H9 (cell line): Measurements from ENCODE around the gene FGF3. TPM values are rescaled to one million over a fixed set of nuclear protein-coding genes. Genes with fewer than 3 reads are reported as not detected.

Experiments
- DNase-seq: peaks from one replicate; pipeline ENCODE4 v3.0.0-alpha.2; 2017
- H2AFZ ChIP-seq: one replicate; pipeline ENCODE4 v1.6.1; 2013; ENCODE audit warnings: mild to moderate bottlenecking, low read length, control low read depth, moderate library complexity
- H2AK5ac ChIP-seq: 2 replicates; pipeline ENCODE4 v1.6.1; 2013; ENCODE audit warnings: low read length, control low read depth, mixed read lengths; ENCODE audit not compliant: insufficient read length
- H2BK120ac ChIP-seq: one replicate; pipeline ENCODE4 v1.6.1; 2013; ENCODE audit warnings: low read depth, mild to moderate bottlenecking, low read length, control low read depth, inconsistent platforms; ENCODE audit not compliant: poor library complexity, severe bottlenecking
- H2BK12ac ChIP-seq: 2 replicates; pipeline ENCODE4 v1.6.1; 2013; ENCODE audit warnings: low read length, control low read depth, mixed read lengths, low read depth; ENCODE audit not compliant: insufficient read length
- H2BK15ac ChIP-seq: 2 replicates; pipeline ENCODE4 v1.6.1; 2013; ENCODE audit warnings: low read depth, low read length, control low read depth
- H2BK20ac ChIP-seq: one replicate; pipeline ENCODE4 v1.6.1; 2013; ENCODE audit warnings: low read depth, mild to moderate bottlenecking, low read length, control low read depth, inconsistent platforms; ENCODE audit not compliant: poor library complexity, severe bottlenecking
- H2BK5ac ChIP-seq: 2 replicates; pipeline ENCODE4 v1.6.1; 2013; ENCODE audit warnings: low read length, control low read depth, mixed read lengths; ENCODE audit not compliant: insufficient read length
- H3K14ac ChIP-seq: 2 replicates; pipeline ENCODE4 v1.6.1; 2013; ENCODE audit warnings: low read length, control low read depth; ENCODE audit not compliant: insufficient read depth
- H3K18ac ChIP-seq: 2 replicates; pipeline ENCODE4 v1.6.1; 2013; ENCODE audit warnings: low read depth, mild to moderate bottlenecking, mixed read lengths, low read length, control low read depth; ENCODE audit not compliant: insufficient read length
- H3K23ac ChIP-seq: 2 replicates; pipeline ENCODE4 v1.6.1; 2013; ENCODE audit warnings: low read length, control low read depth, mixed read lengths, low read depth; ENCODE audit not compliant: insufficient read length
- H3K23me2 ChIP-seq: 2 replicates; pipeline ENCODE4 v1.6.1; 2013; ENCODE audit warnings: low read depth, mild to moderate bottlenecking, mixed read lengths, low read length, control low read depth; ENCODE audit not compliant: insufficient read length, poor library complexity, severe bottlenecking
- H3K27ac ChIP-seq: 2 replicates; pipeline ENCODE4 v1.5.1; 2013; ENCODE audit warnings: low read length, control low read depth, mixed read lengths, low read depth; ENCODE audit not compliant: insufficient read length
- H3K27me3 ChIP-seq: 2 replicates; pipeline ENCODE4 v1.6.1; 2013; ENCODE audit warnings: low read length, control low read depth, inconsistent platforms; ENCODE audit not compliant: insufficient read depth
- H3K4ac ChIP-seq: 2 replicates; pipeline ENCODE4 v1.6.1; 2013; ENCODE audit warnings: low read depth, mild to moderate bottlenecking, control low read depth, inconsistent platforms, low read length, moderate library complexity
- H3K4me1 ChIP-seq: 2 replicates; pipeline ENCODE4 v1.6.1; 2013; ENCODE audit warnings: low read length, control low read depth, inconsistent platforms; ENCODE audit not compliant: insufficient read depth
- H3K4me2 ChIP-seq: 2 replicates; pipeline ENCODE4 v1.6.1; 2013; ENCODE audit warnings: low read length, control low read depth, mixed read lengths; ENCODE audit not compliant: insufficient read length, insufficient read depth
- H3K56ac ChIP-seq: 2 replicates; pipeline ENCODE4 v1.6.1; 2013; ENCODE audit warnings: low read depth, mild to moderate bottlenecking, mixed read lengths, low read length, control low read depth; ENCODE audit not compliant: insufficient read length
- H3K79me1 ChIP-seq: 2 replicates; pipeline ENCODE4 v1.6.1; 2013; ENCODE audit warnings: low read depth, mild to moderate bottlenecking, moderate library complexity, low read length, control low read depth, inconsistent platforms; ENCODE audit not compliant: insufficient read depth, poor library complexity, severe bottlenecking
- H3K79me2 ChIP-seq: 2 replicates; pipeline ENCODE4 v1.6.1; 2013; ENCODE audit warnings: low read length, control low read depth, inconsistent platforms; ENCODE audit not compliant: insufficient read depth
- H3K9ac ChIP-seq: 2 replicates; pipeline ENCODE4 v1.6.1; 2013; ENCODE audit warnings: low read length, control low read depth, mixed read lengths; ENCODE audit not compliant: insufficient read length; ENCODE audit errors: extremely low read depth
- H3K9me3 ChIP-seq: one replicate; pipeline ENCODE4 v1.6.1; 2013; ENCODE audit warnings: low read depth, low read length, inconsistent platforms; ENCODE audit not compliant: control insufficient read depth
- H3T11ph ChIP-seq: one replicate; pipeline ENCODE4 v1.6.1; 2013; ENCODE audit warnings: mild to moderate bottlenecking, low read length, control low read depth, inconsistent platforms
- H4K20me1 ChIP-seq: one replicate; pipeline ENCODE4 v1.6.1; 2013; ENCODE audit not compliant: control insufficient read depth, insufficient read length, insufficient read depth
- H4K5ac ChIP-seq: 2 replicates; pipeline ENCODE4 v1.6.1; 2013; ENCODE audit warnings: low read depth, mild to moderate bottlenecking, mixed read lengths, low read length, control low read depth; ENCODE audit not compliant: insufficient read length
- H4K8ac ChIP-seq: replicated peaks from 2 replicates; pipeline ENCODE4 v1.6.1; 2013; ENCODE audit warnings: low read length, control low read depth, mixed read lengths, low read depth; ENCODE audit not compliant: insufficient read length
- H4K91ac ChIP-seq: 2 replicates; pipeline ENCODE4 v1.6.1; 2013; ENCODE audit warnings: low read depth, mild to moderate bottlenecking, moderate library complexity, mixed read lengths, low read length, control low read depth; ENCODE audit not compliant: insufficient read length
- H3K27ac Mint-ChIP-seq, 3 experiments: 2 replicates in 2 of 3; 3 replicates in 1 of 3; pipeline ENCODE4 v1.8.0; 2020 to 2021; ENCODE audit warnings: mixed read lengths in 3 of 3, mild to moderate bottlenecking in 1 of 3, moderate library complexity in 1 of 3
- H3K27me3 Mint-ChIP-seq: 2 replicates; pipeline ENCODE4 v1.8.0; 2021; ENCODE audit warnings: low read depth, mild to moderate bottlenecking, moderate library complexity, mixed read lengths
- H3K36me3 Mint-ChIP-seq, 3 experiments: 2 replicates in 2 of 3; 3 replicates in 1 of 3; pipeline ENCODE4 v1.8.0; 2020 to 2021; ENCODE audit warnings: low read depth in 3 of 3, mixed read lengths in 3 of 3; ENCODE audit not compliant: insufficient read depth in 1 of 3
- H3K4me1 Mint-ChIP-seq, 2 experiments: 2 replicates each; pipeline ENCODE4 v1.8.0; 2020; ENCODE audit warnings: mixed read lengths in 2 of 2
- H3K4me3 Mint-ChIP-seq, 2 experiments: 2 replicates in 1 of 2; 3 replicates in 1 of 2; pipeline ENCODE4 v1.8.0; 2020 to 2021; ENCODE audit warnings: mild to moderate bottlenecking in 2 of 2, mixed read lengths in 2 of 2, moderate library complexity in 1 of 2
- H3K9me3 Mint-ChIP-seq, 2 experiments: 2 replicates in 1 of 2; 3 replicates in 1 of 2; pipeline ENCODE4 v1.8.0; 2020; ENCODE audit warnings: mild to moderate bottlenecking in 2 of 2, mixed read lengths in 2 of 2, moderate library complexity in 1 of 2
- WGBS: extraction: QIAGEN DNeasy Blood & Tissue Kit; methylation state at CpG from one replicate; pipeline ENCODE4 v1.1.7; 2013; ENCODE audit warnings: missing lambda C conversion rate, low lambda C conversion rate, mixed read lengths; ENCODE audit not compliant: insufficient read length; ENCODE audit errors: extremely low coverage; 5-methylcytosine and 5-hydroxymethylcytosine counted together
- total RNA-seq: library from RNA; stranded (reverse); gene quantifications from 2 replicates; pipeline ENCODE4 v1.2.1, GENCODE V29; 2021
- TF ChIP-seq, protein P1 (sequence below): fragments of 200-600 bp; sonication (generic); conservative IDR thresholded peaks from 3 replicates; pipeline ENCODE4 v1.8.0; 2021; ENCODE audit warnings: antibody characterized with exemption, mild to moderate bottlenecking

The FGF3 gene
- total RNA-seq, 1 experiment from 2014 or later = not detected

DNA sequence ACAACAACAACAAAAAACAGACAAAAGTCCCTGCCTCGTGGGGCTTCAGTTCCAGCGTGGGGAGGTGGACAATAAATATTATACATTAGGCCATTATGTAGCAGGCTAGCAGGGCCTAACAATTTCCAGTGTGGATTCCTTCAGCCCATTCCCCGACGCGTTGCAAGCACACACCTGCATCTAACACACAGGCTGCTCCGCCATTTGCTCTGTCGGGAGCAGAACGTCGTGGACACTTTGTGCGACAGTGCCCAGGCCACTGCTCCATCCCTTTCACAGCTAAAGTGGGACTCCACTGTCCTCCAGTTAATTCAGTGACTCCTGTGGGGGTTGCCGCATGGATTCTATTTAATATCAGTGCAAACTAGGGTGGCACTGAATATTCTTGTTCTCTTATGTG, 10.9 kb upstream of the FGF3 start:
- Histone ChIP-seq H2BK5ac (no peak overlapping the region), H4K91ac (no peak overlapping the region), H3K4ac (no peak overlapping the region), H3K14ac (no peak overlapping the region), H3K9me3 (no peaks in the 10 kb centered on the region), H2BK15ac (no peak overlapping the region), H2BK12ac (no peak overlapping the region), H3K79me2 (no peaks in the 10 kb centered on the region), H2BK120ac (no peak overlapping the region), H3K56ac (no peak overlapping the region), H2AFZ (no peak overlapping the region), H3K4me1 (no peaks in the 10 kb centered on the region), H2AK5ac (no peak overlapping the region), H4K20me1 (no peaks in the 10 kb centered on the region), H2BK20ac (no peak overlapping the region), H3K4me2 (no peak overlapping the region), H3K23me2 (no peaks in the 10 kb centered on the region), H3K79me1 (no peaks in the 10 kb centered on the region), H3K27ac (no peak overlapping the region), H3K18ac (no peak overlapping the region), H3K23ac (no peak overlapping the region), H3T11ph (no peak overlapping the region), H4K5ac (no peak overlapping the region), H4K8ac (no peak overlapping the region), H3K27me3 (no peaks in the 10 kb centered on the region), H3K9ac (no peak overlapping the region)
- no peaks in the 10 kb centered on the region for H3K9me3 Mint-ChIP-seq
- H3K27me3 Mint-ChIP-seq = peaks cover 37% of the 10 kb centered on the region
- H3K36me3 Mint-ChIP-seq = no peaks in the 10 kb centered on the region
- TF ChIP-seq, protein P1, sequence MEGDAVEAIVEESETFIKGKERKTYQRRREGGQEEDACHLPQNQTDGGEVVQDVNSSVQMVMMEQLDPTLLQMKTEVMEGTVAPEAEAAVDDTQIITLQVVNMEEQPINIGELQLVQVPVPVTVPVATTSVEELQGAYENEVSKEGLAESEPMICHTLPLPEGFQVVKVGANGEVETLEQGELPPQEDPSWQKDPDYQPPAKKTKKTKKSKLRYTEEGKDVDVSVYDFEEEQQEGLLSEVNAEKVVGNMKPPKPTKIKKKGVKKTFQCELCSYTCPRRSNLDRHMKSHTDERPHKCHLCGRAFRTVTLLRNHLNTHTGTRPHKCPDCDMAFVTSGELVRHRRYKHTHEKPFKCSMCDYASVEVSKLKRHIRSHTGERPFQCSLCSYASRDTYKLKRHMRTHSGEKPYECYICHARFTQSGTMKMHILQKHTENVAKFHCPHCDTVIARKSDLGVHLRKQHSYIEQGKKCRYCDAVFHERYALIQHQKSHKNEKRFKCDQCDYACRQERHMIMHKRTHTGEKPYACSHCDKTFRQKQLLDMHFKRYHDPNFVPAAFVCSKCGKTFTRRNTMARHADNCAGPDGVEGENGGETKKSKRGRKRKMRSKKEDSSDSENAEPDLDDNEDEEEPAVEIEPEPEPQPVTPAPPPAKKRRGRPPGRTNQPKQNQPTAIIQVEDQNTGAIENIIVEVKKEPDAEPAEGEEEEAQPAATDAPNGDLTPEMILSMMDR = no peak
- no peak overlapping the region for H3K4me3 Mint-ChIP-seq
- H3K27ac Mint-ChIP-seq = no peak overlapping the region
- H3K4me1 Mint-ChIP-seq = peaks cover 30 to 37% of the 10 kb centered on the region in 2 experiments
- DNase-seq = no peak
- WGBS = no CpG with 5 or more reads among the region's 11 CpGs
